Dedifferentiated amniotic fluid mesenchymal stem cell (primary cell): Measurements from ENCODE around the gene LDB2.

Source experiments
- DNase-seq: peaks from one replicate; pipeline ENCODE4 v3.0.0-alpha.2; 2016; ENCODE audit errors: extremely low spot score

Gene LDB2

DNA sequence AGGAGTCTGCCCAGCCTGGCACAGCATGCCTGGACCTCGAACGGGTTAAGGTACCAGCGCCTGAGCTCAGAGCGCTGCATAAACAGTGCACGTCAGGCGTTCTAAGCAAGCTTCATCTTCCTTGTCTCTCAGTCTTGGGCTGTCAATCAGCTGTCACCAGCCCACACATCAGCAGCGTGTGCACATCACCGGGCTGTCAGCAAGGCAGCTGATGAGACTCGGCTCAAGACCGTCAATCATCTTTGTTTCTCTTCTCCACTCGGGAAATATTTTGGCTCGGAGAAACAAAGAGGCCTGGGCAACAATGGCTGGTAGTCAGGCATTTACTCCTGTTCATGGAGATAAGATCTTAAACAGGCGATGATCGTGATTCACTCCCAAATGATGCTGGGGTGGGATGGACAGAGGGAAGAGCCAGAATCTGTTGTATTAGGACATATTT is 141.3 kb downstream of the LDB2 start:
- DNase-seq = no peak

DNA sequence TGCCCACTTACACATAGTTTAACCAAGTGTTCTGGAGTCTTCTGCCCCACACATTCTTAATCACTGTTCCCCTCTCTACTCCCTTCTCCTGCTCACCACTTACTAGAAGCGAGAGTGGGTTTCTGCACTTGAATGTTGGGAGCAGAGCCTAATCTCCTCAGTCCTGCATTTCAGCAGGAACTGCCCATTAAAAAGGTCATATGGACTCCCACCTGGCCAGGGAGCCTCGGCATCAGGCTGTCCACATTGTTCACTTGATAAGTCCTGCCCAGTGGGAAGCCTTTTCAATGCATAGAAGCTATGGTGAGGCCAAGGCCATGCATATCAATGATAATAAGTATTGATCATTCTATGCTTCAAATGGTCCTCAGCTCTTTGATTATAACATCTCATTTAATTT is 144.3 kb downstream of the LDB2 start:
- DNase-seq = no peak

DNA sequence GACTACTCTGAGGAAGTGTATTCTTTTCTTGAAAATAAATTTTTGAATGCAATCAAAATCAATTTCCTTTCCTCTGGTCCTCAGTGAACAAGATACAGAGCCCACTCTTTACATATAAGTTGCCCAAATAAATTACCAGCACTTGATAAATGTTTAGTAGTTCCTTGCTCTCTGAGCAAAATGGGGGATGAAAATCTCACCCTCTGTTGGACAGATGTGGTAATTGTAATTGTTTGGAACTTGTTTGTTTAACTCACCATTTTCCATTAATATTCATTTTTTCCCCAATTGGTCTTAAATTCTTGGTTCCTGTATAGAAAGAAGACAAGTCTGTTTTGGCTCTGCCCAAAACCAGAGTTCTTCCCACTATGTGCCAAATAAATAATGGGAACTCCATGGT is 146.3 kb downstream of the LDB2 start:
- no peak for DNase-seq

DNA sequence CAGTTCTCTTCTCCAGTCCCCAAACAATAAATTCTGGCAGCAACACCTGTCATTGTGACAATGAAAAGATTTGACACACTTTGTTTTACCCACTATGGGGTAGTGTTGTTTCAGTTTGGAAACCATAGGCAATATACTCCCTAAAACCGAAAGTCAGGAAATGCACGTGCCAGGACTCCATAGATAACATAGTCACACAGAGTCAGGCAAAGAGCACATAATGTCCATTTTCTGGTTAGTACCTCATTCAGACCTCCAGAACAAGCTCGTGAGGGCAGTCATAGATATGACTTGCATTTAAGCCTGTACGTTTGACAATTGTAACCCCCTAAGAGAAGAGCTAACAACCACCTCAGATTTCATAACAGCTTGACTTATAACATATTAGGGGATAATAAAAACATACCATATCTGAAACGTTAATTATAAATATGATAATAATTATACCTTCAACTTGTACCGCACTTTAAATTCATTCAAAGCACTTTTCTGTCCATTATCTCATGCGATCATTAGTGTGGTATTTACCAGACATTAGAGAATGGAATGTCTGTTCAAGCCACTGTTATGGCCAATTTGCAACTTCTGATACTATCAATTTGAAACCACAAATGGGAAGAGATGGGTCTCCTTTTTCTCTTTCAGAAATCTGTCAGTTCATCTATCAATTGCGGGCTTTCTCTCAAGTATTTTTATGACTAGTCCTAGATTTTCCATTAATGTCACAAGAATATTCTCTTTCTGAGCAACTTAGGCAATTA is 147.4 kb downstream of the LDB2 start:
- no peak for DNase-seq

DNA sequence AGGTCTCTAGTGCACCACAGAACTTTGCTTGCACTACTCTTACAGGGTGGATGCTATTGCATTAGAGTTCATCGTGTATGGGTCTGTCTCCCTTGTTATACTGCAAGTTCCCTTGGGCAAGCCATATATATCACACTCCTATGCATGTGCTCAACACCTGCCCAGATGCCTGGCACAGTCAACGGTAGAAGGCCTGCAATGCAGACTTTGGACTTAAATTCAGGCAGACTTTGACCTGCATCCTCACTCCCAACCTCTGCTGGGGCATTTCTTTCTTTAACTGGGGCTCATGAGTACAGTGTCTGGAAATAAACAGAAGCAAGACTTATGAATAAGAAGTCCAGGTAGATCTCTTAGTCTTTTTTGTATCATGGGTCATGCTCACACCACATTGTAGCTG is 148.2 kb downstream of the LDB2 start:
- no peak for DNase-seq

DNA sequence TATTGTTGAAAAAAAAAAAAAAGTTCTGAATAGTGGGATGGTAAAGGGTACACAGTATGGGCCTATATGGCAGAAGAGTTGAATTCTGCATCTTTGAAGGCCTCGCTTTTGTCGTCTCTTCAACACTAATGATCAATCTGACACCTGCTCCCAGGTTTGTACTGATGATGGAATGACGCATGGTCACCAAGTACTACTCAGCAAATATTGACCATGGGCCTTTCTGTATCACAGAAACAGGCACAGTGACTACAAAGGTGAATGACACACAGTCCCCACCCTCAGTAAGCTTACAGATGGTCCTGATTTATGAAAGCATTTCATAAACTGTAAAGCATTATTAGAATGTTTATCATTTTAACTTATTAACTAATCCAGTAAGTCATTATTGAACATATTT is 152.6 kb downstream of the LDB2 start:
- DNase-seq = no peak

DNA sequence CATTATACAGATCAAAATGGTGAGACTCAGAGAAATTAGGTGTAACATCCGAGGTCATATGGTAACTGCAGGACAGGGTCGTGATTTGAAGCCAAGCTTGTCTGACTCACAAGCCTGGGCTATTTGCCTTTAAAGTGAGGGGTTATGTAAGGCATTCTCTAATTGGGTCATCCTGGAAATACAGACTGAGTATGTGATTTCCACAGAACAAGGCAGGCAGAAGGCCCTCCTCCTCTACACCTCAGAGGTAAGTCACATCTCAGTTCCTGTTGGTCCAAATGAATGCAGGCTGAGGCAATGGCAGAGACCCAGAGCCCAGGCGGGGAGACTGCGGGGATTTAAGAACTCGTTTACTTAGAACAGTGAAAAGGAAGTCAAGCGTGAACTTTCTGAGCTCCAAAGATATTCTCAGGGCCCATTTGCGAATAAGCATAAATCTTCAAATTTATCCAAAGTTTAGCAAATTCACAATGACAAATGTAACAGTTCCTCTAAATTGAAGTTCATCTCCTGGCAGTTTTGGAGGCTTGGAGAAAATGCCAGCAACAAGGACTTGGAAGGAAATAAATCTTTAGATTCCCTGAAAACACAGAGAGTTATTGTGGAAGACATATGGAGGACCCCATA is 153.3 kb downstream of the LDB2 start:
- peak; percentile 60 for DNase-seq

DNA sequence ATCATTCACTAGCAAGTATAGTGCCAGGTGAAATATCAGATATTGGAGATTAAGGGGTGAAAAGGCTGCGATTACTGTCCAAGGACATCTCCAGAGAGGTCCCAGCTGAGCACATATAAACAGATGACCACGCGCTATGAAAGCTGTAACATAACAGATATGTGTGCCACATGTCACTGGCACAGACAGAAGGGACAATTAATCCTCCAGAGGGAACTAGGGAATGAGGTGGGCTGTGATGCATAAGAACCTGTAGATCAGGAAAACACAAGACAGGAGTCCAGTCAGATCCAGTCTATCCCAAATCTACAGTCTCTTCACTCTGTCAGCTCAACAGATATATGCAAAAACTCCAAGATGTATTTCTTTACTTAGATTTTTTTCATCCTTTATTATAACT is 157.2 kb downstream of the LDB2 start:
- DNase-seq = no peak

DNA sequence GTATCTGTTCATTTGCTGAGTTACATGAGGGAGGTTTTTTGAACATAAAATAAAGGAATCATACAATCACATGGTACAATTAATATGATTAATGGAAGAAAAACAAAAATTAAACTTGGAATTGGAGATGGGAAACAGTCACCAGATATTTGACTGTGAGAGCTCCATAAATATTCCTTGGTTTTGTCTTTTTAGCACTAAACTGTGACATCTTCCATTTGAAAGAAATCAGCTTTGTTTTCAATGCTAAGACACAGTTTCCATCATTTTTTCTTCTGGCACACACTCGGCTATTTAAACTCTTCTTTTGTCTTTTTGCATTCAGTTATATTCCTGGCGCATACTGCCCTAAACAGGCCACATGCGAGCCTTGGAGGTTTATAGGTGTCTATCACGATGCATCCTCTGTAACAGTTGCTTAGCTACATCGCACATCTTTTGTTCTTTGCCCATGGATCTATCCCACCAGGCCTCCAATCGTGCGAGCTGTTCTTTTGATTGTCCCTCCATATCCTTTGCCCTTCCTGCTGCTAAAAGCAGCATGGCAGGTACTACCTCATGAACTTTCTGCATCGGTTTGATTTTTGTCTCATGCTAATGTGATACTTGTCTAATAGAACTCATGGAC is 158.3 kb downstream of the LDB2 start:
- no peak for DNase-seq

DNA sequence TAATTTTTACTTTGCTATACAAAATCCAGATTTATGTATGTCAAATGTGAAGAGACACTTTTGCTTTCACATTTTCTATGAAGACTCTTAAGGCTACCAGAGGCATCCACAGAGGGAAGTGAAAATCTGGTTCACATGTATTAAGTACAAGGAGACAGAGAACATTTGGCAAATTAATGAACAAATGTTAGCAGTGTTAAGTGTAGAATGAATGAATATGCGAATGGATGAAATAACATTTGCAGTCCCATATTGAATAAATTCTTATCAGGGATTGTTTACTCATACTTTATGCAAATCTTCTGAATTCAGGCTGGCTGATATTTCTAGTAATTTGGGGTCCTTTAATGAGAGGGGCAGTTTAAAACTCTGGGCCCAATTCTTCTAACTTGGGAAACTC is 159.9 kb downstream of the LDB2 start:
- no peak for DNase-seq

DNA sequence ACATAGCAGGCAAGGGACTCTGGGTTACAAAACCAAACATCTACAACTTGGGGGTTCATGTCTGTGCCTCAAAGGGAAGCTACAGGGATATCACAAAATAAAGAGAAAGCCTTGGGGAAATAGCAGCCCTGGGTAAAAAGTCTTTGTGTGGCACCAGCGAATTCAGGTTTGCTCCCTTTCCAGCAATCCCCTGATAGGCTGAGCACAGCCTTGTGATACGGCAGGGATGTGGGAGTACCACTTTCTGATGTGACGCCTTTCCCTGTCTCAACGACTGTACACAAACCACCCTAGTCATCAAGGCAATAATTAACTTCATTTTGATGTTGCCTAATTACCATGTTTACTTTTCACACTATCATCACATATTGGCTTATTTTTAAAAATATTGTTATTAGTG is 164.9 kb downstream of the LDB2 start:
- DNase-seq = no peak

DNA sequence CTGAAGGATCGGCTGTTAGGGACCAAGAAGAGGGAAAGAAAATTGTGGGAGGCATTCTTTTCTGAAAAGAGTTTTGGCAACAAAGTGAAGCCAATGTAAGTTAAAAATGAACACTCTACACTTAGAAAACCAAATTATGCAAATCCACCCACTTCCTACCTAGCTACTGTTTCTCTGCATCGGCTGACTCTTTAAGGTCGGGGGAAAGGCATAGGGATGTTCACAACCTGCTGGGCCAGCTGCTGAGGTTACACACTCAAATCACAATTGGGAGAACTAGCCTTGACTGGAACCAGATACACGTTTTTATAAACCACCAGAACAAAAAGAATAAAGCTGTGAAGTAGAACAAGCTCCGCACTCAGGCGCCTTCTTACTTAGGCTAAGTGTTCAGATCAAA is 165.7 kb downstream of the LDB2 start:
- DNase-seq = no peak

DNA sequence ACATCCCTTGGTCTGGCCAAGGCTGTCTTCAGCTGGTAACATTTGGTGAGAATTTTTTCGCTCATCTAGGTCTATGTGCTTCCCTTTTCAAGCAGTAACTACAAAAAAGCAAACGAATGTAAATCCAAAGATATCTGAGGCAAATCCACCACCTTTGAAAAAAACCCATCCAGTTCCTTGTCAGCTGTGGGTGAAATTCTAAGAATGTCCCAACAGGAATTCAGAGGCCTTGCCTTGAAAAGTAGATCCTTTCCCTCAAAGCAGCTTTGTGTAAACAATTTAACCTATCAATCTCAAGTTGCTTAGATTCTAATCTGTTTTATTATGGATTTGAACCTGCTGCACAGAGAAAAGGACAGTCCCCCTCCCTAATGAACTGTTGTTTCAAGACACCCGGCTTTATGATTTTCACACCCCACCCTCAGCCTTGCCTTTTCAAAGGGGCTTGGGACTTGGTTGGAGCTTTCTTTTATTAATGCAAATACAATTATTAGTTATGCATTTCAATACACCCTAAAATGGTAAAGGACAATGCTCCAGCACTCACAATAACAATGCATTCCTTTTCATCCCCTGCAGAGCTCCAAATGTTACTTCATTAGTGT is 166.6 kb downstream of the LDB2 start:
- no peak for DNase-seq

DNA sequence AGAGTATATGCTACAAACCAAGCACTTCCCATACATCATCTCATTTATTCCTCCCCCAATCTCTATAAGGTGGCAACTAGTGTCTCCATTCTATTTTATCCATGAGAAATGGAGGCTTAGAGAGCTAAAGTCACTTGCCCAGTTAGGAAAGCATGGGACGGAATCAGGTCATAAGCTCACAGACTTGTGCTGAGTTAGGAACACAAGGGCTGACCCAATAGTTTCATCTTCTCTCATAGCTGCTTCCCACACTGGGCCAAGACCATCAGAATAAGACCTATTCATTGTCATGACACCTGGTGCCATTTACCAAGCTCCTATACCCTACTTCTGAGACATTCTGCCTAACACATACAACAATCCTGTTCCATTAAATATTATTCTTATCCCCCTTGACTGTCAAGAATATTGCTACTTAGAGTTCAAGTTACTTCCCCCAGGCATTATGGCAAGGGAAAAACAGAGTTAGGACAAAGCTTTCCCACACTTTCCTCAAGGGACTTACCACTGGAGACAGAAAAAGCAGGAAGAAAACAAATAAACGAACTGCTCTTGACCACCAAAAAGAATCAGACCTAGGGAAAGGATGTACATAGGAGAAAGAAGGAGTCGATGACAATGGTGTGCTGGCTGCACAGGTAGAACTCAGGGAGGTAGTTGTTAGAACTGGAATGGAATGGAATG is 167.8 kb downstream of the LDB2 start:
- DNase-seq = no peak

DNA sequence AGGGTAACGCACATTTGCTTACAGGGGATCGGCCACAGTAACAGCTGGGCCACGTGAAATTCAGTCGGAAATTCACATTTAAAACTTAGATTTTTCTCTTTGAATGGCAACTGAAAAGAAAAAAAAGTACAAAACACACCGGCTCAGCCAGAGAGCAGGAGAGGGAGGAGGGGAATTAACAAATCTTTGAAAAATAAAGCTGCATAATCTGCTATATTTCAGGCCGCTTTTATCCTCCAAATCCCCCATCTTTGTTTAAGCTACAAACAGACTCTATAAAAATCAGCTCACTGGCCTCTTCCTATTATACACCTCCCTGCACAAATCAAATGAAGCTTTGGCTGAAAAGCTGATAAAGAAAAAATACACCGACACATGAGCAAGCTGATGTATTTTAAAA is 169.1 kb downstream of the LDB2 start:
- no peak for DNase-seq

DNA sequence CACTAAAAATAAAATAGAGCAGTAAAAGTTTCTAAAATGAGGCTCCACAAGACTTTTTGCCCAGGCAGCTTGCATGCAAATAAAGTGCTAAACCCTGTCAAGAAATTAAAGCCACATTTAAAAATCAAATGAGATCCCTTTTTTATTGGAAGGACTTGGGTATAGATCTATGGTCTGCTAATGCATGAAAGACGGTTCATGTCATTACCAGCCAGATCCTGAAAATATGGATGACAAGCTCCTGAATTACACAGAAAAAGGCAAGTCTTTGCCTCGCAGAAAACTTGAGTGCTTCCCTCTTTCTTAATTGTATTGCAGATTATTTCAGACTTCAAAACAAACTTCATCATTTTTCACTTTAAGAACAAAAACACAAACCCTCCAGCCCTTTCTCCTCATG is 169.6 kb downstream of the LDB2 start:
- no peak for DNase-seq

DNA sequence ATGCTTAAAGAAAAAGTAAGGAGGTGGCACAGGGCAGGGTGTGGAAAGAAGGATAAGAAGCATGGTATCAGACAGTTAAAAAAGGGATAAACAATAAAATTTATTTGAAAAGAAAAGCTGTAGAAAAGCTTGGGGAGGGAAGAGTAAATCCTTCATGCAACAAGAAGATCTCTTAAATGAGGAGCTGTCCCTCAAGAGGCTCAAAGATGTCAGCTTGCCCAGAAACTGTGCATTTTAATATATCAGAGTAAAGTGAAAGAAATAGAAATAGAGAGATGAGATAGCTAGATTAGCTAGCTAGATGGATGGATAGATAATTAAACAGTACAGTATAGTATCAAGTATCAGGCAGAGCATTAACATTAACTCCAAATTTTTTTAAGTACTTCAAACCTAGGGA is 170.3 kb downstream of the LDB2 start:
- no peak for DNase-seq

DNA sequence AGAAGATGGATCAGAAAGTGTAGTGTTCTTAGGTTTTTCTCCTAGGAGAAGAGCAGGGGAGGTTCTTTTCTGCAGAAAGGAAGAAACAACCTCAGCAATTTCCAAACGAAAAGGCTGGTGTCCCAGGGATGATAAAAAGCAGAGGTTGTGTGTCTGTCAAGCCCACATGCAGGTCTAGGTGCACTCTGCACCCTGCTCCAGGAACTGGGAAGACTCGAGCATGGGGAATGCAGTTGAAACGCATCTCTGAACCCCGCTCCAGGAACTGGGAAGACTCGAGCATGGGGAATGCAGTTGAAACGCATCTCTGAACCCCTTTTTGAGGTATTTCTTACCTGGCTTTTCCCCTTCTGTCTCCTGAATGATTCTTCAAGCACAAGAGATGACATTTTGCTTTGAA is 171.2 kb downstream of the LDB2 start:
- DNase-seq = no peak

DNA sequence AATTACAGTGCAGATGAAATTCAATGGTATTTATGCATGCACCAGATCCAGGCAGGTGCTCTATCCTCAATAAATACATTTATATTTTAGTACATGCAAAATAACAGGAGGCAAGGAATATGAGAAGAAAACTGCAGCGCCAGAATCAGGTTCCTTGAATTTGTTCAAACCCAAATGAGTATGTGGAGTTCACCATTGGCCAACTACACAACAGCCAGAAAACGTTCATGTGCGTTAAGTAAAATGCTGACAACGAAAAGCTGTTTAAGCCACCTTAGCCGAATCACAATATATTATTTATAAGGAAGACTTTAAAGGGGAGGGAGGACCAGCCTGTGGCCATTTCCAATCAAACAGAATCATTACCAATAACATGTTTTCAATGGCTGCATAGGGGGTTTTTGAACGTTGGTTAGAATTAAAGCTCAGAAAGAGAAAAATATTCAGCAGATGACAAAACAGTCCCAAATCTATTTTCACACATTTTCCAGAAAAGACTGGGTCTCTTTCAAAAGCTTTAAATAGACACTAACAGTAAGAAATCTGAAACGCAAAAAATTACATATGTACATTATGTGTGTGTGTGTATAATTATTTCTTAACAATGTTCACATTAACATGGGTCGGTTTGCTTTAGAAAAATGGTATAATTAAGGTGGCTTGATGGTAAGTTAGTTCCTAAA is 171.9 kb downstream of the LDB2 start:
- DNase-seq = no peak

DNA sequence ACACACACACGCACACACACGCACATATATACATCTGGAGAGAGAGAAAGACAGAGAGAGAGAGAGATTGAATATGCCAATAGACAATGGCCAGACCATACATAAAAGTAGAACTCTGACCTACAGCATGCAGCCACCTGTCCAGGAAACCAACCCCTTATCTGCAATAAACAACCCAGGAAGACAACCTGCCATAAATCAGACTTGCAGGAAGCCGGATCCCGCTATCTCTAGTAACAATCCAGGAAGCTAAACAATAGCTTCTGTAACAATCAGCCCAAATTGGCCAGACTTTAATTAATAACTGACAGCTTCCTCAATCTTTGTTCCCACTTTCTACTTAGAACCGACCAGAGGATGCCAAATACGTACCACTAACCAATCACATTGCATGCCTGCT is 173.2 kb downstream of the LDB2 start:
- DNase-seq = no peak

DNA sequence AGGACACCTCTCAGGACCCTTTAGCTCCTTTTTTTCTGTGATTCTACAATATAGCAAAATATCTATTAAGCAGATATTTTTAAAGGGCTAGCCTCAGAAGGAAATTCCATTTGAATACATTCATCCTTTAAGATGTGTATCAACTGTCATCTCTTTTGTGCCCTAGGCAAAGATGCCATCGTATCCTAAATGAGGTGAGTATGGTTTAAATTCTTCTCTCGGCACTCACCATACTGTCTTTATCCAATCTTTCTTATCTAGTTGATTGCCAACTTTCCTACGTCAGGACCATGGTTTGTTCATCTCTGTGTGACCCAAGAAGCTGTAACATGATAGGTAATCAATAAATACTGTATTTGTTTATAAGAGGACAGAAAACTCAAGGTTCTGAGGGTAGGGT is 176.0 kb downstream of the LDB2 start:
- no peak for DNase-seq
